Measurements from ENCODE around the gene COL23A1.

GRCh38 chr5:178540526-178540925, 49.7 kb downstream of the COL23A1 start:
- TF ChIP-seq POLR2AphosphoS5 (IDR thresholded peaks at IDR 0.05; ENCODE audit: low read depth, low read length), result no peak
- TF ChIP-seq POLR2A (IDR thresholded peaks at IDR 0.05; ENCODE audit: low read depth, low read length), result no peak
- TF ChIP-seq TAF1 (IDR thresholded peaks at IDR 0.05; ENCODE audit: low read depth, low read length), result no peak
- no peak for TF ChIP-seq POU2F2 (IDR thresholded peaks at IDR 0.05; ENCODE audit: low read depth, low read length)
- no peak for TF ChIP-seq SPI1 (IDR thresholded peaks at IDR 0.05; ENCODE audit: low read depth, low read length)
